Measurements from ENCODE around the gene ATG10.
A peak's percentile ranks its signal among the peaks of the same experiment; 100 is the strongest.
"Not testable (repeated sequence)": the region's sequence is repeated elsewhere in the genome, so short reads cannot be mapped to it uniquely, and the experiment has no call there.

The ATG10 gene

DNA sequence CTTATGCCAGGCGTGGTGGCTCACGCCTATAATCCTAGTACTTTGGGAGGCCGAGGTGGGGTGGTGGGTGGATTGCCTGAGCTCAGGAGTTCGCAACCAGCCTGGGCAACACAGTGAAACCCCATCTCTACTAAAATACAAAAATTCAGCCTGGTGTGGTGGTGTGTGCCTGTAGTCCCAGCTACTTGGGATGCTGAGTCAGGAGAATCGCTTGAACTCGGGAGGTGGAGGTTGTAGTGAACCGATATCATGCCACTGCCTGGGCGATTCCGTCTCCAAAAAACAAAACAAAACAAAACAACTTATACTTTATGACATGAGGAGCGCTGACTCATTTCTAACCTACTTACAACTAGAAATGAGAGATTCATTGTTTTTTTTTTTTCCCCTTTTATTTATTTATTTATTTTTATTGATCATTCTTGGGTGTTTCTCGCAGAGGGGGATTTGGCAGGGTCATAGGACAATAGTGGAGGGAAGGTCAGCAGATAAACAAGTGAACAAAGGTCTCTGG is 10.4 kb downstream of the ATG10 start:
- not testable (repeated sequence) for DNase-seq (ENCODE audit: low spot score)

DNA sequence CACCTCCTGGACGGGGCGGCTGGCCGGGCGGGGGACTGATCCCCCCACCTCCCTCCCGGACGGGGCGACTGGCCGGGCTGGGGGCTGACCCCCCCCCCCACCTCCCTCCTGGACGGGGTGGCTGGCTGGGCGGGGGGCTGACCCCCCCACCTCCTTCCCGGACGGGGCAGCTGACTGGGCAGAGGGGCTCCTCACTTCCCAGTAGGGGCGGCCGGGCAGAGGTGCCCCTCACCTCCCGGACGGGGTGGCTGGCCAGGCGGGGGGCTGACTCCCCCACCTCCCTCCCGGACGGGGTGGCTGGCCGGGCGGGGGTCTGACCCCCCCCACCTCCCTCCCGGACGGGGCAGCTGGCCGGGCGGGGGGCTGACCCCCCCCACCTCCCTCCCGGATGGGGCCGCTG is 11.3 kb downstream of the ATG10 start:
- DNase-seq (ENCODE audit: low spot score), result not testable (repeated sequence)

DNA sequence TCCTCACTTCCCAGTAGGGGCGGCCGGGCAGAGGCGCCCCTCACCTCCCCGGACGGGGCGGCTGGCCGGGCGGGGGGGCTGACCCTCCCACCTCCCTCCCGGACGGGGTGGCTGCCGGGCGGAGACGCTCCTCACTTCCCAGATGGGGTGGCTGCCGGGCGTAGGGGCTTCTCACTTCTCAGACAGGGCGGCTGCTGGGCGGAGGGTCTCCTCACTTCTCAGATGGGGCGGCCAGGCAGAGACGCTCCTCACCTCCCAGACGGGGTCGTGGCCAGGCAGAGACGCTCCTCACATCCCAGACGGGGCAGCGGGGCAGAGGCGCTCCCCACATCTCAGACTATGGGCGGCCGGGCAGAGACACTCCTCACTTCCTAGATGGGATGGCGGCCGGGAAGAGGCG is 11.7 kb downstream of the ATG10 start:
- DNase-seq (ENCODE audit: low spot score), result not testable (repeated sequence)

DNA sequence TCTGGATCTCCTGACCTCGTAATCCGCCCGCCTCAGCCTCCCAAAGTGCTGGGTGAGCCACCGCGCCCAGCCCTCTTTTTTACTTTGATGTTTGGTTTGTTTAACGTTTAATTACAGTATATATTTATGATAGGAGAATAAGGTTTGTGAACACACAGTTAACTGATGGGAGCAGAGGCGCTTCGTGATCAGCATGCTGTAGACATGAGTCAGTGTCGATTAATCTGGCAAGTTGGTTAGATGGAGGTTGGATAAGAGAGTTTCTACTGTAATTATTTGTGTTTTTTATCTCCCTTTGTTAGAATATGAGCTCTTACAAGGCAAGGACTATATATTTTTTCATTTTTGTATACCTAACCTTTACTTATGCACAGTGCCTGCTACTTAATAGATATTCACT is 14.3 kb downstream of the ATG10 start:
- no peak for DNase-seq (ENCODE audit: low spot score)

DNA sequence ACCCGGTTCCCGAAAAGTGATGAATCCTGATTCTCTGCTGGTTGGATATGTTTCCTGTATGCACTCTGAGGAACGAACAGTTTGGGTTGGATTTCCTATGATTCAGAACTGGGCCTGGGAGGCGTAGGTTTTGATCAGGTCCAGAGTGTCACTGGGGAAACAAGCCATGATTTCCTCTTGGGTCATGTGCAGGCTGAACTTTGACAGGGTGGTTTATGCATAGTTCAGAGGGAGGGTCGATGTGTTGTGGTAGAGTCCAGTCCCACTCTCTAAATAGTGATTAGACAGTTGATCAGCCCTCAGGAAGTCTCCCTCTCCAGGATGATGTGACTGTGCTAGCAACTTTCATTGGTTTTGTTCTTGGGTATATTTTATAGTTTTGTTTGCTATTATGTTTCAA is 17.4 kb downstream of the ATG10 start:
- no peak for DNase-seq (ENCODE audit: low spot score)

DNA sequence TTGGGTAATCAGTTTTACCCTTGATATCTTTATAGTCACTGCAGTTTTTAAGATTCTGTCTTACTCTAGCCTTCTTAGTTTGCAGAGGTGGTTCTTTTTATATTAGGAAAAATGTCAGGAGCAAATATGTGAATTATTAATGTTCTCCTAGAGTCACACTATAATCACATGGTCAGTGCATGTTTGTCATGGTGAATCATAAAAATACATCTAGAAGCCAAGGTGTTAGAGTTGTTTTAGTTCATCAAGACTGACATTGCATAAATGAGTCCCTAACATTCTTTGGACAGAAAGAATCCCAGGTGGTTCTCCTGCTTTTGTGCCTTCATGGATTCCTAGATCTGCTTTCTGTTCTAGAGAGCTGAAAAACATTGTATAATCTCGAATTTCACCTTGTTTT is 22.9 kb downstream of the ATG10 start:
- DNase-seq (ENCODE audit: low spot score), result no peak

DNA sequence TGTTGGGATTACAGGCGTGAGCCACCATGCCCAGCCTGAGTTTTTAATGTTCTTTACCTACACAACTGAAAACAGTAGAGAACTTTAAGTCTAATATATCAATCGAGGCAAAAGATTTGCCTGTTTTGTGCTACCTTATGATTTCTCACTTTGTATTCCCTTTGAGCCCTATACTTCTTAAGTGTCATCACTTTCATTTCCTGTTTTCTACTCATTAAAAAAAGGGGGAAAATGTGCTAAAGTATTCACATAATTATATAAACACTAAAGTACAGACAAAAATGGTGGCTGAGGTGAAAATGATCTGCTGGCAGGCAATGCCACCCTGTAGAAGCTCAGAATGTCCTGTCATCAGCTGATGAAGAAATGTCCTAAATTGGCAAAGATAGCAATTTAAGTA is 23.6 kb downstream of the ATG10 start:
- DNase-seq (ENCODE audit: low spot score), result no peak

DNA sequence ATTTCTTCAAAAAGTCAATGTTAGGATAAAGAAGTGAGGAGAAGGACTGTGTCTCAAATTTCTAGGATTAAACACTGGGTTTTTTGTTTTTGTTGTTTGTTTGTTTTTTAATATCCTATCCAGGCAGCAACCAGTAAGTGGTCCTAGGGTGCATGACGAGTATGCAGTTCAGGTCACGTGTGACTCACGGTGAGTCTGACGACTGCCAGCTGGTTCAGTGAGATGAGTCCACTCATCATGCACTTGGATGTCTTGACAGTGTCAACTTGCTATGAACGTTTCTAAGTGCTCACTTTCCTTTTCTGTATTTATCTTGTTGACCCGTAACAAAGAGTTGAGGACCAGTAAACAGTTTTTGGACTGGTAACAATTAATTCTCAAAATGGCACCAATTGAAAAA is 32.7 kb downstream of the ATG10 start:
- no peak for DNase-seq (ENCODE audit: low spot score)

DNA sequence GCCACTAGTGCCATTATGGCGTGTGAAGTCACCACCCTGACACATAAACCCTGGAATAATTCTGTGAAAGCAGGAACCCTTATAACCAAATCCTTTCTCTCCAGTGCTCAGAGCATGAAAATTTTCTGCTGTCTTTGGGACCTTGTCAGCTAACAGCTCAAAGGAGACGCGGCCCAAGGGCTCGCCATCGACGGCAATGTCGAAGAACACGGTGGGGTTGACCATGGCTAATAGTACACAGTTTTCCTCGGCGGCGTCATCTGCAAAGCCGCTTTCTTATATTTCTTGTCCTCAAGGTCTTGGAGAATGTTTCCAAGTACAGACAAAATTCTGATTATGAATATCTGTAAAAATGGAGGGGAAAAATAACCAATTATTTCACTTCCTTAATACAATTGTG is 38.0 kb downstream of the ATG10 start:
- DNase-seq (ENCODE audit: low spot score), result not testable (repeated sequence)

DNA sequence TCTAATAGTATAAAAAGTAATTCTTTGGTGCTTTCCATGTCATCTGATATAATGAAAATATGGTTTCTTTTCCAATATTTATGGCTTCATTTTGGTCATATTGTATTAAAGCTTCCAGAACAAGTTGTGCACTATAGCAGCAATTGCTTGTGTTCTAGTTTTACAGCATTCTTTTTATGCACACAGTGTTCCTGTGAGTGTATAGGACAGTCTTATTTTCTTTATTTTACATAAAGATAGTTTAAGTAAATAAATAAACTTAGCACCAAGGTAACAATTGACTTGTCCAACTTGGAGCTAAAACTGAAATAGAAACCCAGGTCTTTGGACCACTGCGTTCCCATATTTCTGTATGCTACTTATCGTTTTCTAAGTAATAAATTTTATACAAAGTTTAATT is 38.9 kb downstream of the ATG10 start:
- DNase-seq (ENCODE audit: low spot score), result no peak

DNA sequence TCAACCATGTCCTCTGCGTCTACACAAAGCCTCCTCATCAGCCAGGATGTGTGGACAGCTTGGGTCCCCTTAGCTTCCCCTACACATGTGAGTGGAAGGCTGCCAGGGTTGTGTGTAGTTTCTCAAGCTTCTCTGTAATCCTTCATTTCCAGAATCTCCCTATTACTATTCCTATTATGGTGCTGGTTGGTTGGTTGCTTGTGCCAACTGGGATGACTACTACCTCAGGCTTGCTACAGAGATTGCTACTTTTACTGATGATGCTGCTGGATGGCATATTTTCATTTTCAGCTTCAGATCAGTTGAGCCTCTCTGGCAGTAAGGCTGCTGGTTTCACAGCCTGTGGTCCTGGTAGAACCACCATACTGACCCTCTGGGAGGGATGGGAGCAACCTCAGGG is 39.9 kb downstream of the ATG10 start:
- DNase-seq (ENCODE audit: low spot score), result no peak

DNA sequence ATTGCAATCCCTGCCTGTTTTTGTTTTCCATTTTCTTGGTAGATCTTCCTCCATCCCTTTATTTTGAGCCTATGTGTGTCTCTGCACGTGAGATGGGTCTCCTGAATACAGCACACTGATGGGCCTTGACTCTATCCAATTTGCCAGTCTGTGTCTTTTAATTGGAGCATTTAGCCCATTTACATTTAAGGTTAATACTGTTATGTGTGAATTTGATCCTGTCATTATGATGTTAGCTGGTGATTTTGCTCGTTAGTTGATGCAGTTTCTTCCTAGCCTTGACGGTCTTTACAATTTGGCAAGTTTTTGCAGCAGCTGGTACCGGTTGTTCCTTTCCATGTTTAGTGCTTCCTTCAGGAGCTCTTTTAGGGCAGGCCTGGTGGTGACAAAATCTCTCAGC is 42.8 kb downstream of the ATG10 start:
- DNase-seq (ENCODE audit: low spot score), result not testable (repeated sequence)

DNA sequence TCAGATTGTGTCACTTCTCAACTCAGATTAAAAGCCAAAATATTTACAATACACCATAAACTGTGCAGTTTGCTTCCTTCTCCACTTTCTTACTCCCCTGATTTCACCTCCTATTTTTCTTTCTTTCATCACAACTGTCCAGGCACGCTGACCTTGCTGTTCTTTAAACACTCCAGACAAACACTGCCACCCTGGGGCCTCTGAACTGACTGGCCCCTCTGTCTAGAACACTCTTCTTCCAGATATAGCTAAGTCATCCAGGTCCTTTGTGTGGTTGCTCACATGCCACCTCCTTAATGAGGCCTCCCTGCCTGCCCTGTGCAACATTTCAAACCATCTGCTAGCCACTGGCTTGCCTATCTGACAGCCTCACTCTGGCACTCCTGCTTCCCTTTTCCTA is 46.6 kb downstream of the ATG10 start:
- peak; percentile 62 for DNase-seq (ENCODE audit: low spot score)

DNA sequence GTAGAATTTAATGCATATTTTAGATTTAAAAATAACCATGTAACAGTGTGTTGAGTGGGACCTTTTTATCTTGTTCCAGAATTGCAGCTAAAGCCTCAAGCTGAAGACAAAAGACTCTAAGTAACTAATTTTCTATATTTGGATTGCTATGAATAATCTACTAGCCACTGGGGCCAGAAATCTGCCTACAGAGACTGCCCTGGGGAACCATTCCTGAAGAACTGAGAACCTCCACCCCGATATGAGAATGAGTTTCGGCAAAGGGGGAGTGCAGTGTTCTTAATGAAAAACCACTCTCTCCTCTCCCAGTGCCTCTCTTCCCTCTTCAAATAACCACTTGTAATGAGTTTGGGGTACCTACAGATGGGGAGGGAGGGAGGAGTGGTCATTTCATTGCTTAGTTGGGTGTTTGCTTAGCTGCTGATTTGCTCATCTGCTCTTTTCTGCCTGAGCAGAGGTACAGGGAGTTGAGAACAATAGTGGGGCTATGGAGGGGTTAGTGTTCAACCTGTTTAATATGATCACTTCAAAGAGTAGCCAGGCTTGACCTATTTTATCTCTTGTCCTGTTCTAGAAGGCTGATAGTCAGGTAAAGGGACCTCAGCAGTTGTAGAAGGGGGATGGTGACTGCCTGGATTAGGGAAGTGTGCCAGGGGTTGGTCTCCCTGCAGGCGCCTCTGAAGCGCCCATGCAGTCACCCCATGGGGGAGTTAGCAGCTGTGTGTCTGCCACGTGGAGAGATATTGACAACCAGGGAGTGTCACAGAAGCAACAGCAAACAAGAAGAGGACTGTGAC is 47.7 kb downstream of the ATG10 start:
- no peak for DNase-seq (ENCODE audit: low spot score)

DNA sequence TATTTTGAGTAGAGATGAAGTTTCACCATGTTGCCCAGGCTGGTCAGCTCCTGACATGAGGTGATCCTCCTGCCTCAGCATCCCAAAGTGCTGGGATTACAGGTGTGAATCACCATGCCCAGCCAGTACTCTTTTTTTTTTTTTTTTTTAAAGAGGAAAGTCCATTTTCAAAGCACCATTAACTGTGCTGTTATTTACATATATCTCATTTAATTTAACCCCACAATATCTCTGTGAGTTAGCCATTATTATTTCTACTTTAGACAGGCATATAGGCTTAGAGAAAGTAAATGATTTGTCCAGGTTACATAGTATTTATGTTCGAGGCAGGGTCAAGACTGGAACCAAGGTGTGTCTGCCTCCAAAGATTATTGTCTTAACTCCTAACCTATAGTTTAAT is 50.7 kb downstream of the ATG10 start:
- DNase-seq (ENCODE audit: low spot score), result no peak

DNA sequence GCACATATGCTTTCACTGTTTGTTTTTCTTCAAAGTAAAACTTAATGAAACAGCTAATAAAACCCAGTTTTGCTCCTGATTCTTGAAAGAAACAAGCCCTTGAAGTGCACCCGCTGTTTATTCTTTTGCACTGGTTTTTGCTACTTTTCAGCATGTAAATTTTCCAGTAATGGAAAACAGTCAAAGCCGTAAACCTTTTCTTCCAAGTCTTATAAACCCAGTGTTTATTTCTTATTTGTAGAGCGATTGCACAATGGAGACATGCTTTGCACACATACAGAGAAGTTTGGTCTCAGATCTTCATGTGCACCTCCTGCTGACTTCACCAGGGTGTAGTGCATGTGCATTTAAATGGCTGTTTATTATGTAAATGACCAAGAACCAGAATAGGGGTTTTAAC is 51.8 kb downstream of the ATG10 start:
- no peak for DNase-seq (ENCODE audit: low spot score)

DNA sequence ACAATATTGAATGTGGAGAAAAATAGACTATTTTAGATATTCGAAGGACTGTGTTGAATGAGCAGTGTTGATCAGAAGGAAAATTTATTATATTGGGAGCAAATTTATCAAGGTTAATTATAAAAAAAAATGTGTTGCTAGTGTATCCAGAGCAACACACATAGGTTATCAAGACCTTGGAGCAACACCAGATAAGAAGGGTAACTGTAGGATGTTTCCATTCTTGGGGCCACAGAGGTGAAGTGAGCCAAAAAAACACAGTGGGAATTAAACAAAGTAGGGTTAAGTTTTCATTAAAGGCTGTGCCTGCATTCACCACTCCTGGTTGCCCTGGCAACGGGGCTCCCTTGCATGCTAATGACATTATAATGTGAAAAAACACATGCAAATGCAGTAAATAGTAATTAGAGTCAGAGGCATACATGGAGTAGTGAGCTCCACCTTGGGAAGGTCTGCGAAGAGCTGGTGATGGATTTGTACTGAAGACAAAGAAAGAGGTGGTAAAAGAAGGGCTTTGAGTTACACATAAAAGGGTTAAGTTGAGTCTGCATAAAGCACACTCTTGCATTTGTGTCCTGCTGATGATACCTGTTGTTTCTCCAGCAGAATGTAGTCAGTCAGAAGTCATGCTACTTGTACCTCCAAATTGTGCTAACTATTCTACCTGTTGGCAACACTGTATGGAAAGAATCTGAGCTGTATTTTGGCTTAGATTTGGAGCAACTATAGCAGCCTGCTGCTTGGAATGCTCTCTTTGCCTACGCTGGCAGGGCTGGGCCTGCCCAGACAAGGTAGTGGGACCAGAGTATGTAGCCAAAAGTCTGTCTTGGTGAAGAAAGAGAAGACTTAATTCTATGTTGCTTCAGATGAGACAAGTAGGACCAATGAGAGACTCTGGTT is 59.6 kb downstream of the ATG10 start:
- DNase-seq (ENCODE audit: low spot score), result peak; percentile 26

DNA sequence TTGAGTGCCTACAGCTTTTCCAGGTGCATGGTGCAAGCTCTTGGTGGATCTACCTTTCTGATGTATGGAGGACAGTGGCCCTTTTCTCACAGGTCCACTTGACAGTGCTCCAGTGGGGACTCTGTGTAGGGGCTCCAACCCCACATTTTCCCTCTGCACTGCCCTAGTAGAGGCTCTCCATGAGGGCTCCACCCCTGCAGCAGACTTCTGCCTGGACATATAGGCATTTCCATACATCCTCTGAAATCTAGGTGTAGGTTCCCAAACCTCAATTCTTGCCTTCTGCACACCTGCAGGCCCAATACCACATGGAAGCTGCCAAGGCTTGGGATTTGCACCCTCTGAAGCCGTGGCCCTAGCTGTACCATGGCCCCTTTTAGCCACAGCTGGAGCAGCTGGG is 71.1 kb downstream of the ATG10 start:
- not testable (repeated sequence) for DNase-seq (ENCODE audit: low spot score)

DNA sequence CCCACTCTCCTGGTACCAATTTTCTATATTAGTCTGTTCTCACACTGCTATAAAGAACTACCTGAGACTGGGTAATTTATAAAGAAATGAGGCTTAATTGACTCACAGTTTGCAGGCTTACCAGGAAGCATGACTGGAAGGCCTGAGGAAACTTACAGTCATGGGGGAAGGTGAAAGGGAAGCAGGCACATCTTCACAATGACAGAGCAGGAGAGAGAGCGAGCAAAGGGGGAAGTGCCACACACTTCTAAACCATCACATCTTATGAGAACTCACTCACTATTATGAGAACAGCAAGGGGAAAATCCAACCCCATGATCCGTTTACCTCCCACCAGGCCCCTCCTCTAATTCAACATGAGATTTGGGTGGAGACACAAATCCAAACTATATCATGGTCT is 72.2 kb downstream of the ATG10 start:
- no peak for DNase-seq (ENCODE audit: low spot score)

DNA sequence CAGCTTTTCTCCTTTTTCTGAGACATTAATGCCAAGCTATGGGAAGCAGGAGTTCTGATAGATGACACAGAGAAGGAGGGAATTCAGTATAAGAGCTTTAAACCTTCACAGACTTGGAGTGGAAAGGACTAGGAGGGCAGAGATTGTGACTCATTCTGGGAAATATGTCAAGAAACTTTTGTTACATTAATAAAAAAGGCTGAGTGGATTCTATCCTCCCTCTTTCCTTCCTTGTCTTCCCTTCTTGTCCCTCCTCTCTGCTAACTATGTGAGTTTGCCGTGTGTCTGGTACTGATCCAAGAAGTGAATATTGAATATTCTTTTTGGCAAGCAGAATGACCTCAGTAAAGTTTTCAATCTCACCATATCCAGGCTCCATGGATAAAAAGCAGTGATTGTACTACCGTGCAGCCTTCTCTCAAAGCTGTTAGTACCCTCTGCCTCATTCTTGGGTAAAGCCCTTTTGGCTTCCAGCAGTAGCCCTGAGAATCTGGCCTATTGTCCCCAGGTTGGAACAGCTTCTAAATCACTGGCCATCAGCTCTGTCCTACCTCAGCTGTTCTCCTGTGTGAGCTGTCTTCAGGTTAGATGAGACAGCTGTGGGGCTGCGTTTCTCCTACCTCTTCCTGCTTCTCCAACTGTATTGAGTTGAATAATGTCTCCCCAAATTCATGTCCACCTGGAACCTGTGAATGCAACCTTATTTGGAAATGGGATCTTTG is 73.9 kb downstream of the ATG10 start:
- DNase-seq (ENCODE audit: low spot score), result no peak

DNA sequence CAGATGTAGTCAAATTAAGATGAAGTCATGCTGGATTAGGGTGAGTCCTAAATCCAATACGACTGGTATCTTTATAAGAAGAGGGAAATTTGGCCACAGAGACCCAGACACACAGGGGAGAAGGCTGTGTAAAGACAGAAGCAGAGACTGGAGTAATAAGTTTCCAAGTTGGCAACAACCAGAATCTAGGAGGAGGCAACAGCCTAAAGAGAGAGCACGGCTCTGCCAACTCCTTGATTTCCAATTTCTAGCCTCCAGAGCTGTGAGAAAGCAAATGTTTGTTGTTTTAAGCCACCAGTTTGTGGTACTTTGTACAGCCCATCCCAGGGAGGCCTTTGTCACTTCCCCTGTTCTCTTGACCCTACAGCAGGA is 74.4 kb downstream of the ATG10 start:
- DNase-seq (ENCODE audit: low spot score), result no peak

DNA sequence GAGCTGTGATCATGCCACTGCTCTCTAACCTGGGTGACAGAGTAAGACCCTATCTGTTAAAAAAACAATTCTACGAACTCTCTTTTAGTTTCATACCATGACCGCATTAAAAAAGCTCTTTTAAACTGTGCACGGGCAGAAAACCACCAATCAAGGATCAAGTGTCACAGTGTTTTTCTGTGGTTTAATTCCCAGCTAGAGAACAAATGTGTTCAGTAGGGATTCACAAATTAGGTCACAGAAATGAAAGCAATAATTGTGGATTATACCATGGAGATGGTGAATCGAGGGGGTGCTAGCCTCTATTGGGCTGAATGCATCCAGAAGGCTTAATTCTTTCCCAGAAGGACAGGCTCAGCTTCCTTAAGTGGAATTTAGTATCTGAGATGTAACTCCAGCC is 79.1 kb downstream of the ATG10 start:
- no peak for DNase-seq (ENCODE audit: low spot score)
